SIG-M5 treated with dmso at 0.1 percent for 504 hours (cell line): ENCODE measurements around the gene DDX3X.
A peak's percentile ranks its signal among the peaks of the same experiment; 100 is the strongest.
"Not testable (repeated sequence)": the region's sequence is repeated elsewhere in the genome, so short reads cannot be mapped to it uniquely, and the experiment has no call there.

Experiments used
- DNase-seq: peaks from one replicate; lab custom pipeline; 2025; ENCODE audit not compliant: unreplicated experiment; lab: John Stamatoyannopoulos, UW

The DDX3X gene

DNA sequence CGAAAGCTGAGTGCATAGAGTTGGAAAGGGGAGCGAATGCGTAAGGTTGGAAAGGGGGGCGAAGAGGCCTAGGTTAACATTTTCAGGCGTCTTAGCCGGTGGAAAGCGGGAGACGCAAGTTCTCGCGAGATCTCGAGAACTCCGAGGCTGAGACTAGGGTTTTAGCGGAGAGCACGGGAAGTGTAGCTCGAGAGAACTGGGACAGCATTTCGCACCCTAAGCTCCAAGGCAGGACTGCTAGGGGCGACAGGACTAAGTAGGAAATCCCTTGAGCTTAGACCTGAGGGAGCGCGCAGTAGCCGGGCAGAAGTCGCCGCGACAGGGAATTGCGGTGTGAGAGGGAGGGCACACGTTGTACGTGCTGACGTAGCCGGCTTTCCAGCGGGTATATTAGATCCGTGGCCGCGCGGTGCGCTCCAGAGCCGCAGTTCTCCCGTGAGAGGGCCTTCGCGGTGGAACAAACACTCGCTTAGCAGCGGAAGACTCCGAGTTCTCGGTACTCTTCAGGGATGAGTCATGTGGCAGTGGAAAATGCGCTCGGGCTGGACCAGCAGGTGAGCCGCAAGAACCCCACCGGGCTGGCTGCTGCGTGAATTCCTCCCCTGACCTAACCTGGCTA lies at the start of gene DDX3X:
TSS of gene DDX3X (plus strand) at position 419 of the 619 bp plus-strand sequence. CDS start at position 510, 91 bp downstream.
- DNase-seq: peak; percentile 79

DNA sequence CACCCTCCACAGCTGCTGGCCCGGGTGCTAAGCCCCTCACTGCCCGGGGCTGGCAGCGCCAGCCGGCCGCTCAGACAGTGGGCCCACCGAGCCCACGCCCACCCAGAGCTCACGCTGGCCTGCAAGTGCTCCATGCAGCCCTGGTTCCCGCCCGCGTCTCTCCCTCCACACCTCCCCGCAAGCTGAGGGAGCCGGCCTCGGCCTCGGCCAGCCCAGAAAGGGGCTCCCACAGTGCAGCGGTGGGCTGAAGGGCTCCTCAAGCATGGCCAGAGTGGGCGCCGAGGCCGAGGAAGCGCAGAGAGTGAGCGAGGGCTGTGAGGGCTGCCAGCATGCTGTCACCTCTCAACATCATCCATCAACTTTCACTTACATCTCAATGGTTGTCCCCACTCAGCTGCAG lies 48.0 kb upstream of the DDX3X start:
- not testable (repeated sequence) for DNase-seq

DNA sequence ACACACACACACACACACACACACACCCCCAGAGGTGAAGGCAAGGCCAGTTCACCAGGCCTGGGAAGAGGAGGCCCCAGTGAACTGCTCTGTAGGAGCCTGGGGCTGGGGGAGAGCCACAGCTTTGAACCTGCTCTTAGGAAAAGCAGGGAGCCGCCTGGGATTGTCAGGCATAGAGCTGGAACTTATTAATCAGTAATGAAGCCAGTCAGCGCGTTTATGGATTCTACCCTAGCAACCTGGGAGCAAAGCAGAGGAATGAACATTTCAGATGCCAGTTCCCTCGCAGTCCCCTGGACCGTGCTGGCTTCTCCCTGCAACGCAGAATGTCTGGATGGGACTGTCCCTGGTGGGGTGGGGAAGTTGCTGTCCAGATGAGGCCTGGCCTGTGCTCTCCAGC lies 45.3 kb upstream of the DDX3X start:
- DNase-seq: no peak

DNA sequence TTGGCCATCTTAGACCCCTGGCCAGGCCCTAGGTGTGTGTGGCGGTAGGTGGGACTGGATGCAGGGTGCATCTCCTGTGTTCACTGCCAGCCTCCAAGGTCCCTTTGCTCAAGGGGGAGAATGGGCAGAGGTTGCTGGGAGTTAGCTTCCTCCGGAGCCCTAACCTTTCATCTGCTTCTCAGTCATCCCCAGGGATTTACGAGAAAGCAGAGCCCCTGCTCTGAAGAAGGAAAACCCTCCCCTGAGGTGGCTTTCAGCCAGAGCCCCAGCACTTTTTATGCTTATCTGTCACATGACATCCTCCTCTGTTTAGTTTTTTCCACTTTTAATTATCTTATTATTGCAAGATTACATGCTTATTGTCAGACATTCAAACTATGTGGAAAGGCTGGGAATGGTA lies 44.9 kb upstream of the DDX3X start:
- DNase-seq: no peak

DNA sequence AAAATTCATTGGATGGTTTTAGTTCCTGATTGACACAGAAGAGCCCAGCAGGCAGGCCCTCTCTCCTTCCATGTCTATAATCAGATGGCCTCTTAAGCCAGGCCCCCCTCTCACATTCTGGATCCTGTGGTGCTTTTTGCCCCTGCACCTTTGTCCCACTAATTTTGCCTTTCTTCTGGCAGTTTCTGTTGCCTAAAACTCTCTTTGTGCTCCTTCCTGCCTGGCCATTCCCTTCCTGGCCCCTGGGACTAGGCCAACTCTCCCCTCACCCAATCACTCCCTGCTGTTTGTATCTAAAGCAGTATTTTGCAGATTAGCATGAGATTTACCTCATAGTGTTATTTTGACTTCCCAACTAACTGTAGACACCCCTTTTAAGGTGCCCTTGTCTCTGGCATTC lies 42.7 kb upstream of the DDX3X start:
- no peak for DNase-seq

DNA sequence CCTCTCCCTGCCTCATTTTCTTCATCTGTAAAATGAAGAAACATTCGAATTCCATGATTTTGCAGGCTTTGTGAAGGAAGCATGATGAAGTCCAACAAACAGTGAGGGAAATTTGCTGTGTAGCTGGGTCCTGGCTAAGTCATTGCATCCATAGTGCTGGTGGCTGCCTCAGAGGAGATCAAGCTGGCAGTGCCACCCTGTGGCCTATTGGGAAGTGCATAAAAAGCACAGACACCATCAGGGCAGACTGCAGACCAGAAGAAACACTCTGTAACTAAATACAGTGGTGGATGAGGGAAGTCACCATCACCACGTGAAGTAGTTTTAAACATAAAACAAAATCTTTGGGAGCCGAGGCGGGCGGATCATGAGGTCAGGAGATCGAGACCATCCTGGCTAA lies 40.7 kb upstream of the DDX3X start:
- DNase-seq: peak; percentile 43

DNA sequence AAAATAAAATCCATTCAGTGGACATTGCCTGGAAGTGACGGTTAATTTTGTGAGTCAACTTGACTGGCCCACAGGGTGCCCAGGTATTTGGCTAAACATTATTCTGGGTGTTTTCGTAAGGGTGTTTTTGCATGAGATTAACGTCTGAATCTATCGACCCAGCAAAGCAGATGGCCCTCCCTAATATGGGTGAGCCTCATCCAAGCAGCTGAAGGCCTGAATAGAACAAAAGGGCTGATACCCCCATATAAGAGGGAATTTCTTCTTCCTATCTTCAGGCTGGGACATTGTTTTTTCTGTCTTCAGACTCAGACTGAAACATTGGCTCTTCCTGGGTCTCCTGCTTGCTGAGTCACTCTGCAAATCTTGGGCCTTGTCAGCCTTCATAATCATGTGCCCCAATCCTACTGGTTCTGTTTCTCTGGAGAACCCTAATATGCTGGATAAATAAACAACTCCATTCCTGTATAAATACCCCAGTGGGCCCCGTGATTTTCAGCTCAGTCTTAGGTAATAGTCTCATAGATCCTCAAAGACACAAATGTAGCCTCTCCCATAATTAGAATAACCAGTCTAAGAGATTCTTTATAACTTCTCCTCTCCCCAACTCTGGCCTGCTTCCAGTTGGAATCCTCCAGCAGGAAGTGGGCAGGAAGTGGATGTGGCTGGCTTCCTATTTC lies 33.1 kb upstream of the DDX3X start:
- DNase-seq: no peak

DNA sequence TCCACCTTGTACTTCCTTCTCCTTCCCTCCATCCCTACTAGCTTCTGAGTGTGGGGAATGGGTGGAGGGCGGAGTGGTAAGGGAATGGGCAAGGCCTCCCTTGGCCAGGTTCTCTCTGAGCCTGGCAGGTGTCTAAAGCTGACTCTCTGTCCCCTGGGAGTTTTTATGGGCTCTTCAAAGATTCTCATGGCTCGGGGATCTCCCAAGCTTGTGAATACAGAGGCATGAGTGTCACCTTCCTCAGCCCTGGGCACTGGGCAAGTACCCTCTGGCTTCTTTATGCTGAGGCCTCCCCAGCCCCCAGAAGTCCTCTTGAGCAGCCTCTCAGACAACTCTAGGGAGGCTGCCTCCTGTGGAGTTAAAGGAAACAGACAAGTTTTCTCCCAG lies 32.5 kb upstream of the DDX3X start:
- no peak for DNase-seq

DNA sequence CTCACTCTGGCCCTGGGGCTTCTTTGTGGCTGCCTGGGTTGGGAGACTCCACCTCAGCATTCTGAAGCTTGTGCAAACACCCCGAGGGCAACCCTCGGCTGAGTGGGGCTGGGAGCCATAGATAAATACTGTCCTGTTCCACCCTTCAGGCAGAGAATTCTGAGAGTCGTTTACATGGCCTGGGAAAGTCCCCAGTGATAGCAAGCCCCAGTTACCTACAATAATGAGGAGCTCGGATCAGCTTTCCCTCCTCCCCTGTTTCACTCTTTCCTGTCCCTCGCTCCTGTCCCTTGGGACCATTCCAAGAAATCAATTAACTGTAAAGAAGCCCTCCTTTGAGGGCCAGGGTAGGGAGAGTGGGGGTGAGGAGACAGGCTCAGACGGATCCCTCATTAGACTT lies 31.6 kb upstream of the DDX3X start:
- peak; percentile 16 for DNase-seq

DNA sequence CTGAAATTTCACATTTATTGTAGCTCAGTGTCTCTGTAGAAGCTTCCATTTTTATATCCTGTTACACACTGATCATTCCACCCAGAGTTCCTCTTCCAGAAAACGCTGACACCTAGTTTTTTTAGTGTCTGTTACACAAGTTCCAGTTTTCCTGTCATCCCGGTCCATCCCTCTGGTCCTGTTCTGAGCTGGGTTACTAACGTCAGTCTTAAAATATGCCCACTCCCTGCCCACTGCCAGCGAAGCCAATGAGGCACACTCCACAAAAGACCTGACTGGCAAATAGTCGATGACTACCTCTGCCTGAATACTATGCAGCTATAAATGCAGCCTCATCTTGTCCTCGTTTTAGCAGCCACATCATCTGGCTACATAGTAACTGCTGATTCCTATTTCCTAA lies 30.9 kb upstream of the DDX3X start:
- no peak for DNase-seq

DNA sequence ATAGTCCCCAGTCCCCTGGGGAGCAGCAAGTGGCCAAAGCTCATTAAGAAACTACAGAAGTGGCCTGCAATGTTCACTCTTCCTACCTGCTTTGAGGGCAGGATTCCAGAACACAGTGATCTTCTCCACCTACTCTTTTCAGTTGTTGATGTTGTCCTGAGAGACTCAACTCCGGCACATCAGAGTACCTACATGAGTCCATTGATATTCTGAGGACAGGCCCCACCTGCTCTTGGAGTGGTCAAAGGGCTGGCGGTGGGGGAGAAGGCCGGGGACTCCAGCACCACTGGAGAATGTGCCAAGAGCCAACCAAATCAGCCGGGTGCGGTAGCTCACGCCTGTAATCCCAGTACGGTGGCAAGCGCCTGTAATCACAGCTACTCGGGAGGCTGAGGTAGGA lies 29.8 kb upstream of the DDX3X start:
- no peak for DNase-seq

DNA sequence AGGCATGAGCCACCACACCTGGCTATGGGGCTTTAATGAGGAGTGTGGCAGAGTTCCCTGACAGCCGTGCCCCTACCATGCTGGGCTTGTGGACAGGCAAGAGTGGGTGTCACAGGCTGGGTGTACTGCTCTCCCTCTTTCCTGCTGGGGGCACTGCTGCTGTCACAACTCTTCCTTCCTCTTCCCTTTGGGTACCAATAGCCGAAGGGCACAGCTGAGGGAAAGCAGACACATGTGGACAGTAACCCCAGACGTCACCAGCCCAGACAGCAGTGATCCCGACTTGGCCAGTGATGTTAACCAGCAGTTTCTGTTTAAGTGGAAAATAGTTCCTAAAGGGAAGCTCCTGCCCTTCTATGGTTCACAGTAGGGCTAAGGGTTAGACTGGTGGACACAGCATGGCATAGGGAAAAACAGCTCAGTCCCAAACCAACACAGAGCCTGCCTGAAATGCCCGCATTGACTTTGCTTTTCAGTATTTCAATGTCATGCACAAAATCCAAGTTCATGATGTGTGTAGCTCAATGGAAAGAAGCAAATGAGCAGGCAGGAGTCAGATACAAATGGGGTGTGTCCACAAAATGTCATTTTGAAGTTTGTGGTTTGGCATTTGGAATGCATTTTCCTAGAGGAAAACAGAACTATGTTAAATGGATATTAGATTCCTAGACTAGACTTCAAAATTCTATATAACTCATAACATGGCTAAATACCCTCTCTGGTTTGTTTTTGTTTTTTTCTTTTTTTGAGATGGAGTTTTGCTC lies 24.9 kb upstream of the DDX3X start:
- no peak for DNase-seq

DNA sequence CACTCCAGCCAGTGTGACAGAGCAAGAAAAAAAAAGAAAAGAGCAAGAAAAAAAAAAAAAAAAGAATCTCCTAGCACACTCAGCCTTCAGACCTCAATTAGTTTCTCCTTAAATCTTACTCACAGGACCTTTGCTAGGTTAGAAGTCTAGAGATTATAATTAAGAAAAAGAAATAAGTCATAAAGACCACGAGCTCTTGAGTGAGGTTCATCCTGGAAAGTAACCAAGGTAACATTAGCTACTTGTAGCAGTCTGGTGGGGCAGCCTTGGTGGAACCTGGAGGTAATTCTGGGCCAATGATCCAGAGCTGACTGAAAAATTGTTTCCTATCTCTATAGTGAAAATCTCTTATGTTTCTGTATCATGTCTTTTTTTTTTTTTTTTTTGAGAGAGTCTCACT lies 21.2 kb upstream of the DDX3X start:
- DNase-seq: no peak

DNA sequence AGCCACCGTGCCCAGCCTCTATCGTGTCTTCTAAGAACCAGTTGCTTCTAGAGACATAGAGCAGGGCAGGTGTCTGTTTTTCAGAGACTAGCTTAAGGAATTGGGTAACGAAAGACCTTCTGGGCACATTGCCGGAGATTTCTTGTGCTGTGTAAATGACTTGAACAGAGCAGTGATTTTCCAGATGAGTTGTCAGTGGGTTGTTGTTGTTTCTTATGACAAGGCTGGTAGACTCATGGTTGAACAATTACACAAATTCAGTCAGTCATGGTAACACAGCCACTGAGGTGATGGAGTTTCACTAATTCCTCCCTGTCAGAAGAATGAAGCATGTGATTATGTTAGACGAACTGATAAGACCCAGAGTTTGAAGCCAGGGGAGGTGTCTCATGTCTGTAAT lies 20.5 kb upstream of the DDX3X start:
- DNase-seq: no peak

DNA sequence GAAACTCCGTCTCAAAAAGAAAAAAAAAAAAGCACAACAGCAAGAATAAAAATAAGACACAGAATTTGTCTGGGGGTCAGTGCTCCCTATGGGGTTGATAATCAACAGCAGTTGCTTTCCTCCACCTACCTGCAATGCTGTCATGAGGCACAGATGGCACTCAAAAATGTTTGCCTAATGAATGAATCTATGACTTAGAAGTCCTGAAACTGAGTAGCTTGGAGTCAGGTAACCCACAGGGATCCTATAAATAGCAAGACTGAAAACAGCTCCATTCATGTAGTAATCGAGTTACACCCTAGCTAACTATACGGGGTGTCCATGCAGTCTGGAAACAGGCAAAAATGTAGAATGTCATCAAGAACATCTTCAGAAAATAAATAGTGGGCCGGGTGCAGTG lies 19.8 kb upstream of the DDX3X start:
- DNase-seq: no peak

DNA sequence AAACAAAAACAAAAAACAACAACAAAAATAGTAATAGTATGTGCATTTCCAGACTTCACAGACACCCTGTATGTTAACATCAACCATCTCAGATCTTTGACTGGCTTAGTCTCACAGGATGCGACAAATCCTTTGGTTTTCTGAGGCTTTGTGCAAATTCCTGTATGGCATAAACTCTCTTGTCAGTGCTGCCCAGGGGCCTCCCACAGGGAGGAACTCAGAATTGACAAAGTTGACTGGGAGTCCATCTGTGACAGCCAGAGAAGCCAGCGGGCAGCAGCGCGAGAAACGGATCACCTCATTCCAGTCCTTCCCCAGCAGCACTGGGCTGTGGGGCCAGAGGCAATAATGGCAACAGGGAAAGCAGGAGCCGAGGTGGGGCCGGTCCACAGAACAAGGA lies 19.1 kb upstream of the DDX3X start:
- DNase-seq: no peak

DNA sequence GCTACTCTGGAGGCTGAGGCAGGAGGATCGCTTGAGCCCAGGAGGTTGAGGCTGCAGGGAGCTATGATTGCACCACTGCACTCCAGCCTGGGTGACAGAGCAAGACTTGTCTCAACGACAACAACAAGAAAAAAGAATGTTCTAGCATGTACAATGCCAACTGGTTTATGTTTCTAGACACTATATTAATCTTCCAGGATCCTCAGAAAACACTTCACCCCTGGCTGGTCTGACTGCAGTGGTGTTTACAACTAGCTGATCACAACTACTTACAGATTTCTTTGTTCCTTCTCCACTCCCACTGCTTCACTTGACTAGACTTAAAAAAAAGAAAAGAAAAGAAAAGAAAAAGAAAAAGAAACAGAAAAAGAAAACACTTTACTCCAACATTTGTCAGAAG lies 17.7 kb upstream of the DDX3X start:
- DNase-seq: not testable (repeated sequence)

DNA sequence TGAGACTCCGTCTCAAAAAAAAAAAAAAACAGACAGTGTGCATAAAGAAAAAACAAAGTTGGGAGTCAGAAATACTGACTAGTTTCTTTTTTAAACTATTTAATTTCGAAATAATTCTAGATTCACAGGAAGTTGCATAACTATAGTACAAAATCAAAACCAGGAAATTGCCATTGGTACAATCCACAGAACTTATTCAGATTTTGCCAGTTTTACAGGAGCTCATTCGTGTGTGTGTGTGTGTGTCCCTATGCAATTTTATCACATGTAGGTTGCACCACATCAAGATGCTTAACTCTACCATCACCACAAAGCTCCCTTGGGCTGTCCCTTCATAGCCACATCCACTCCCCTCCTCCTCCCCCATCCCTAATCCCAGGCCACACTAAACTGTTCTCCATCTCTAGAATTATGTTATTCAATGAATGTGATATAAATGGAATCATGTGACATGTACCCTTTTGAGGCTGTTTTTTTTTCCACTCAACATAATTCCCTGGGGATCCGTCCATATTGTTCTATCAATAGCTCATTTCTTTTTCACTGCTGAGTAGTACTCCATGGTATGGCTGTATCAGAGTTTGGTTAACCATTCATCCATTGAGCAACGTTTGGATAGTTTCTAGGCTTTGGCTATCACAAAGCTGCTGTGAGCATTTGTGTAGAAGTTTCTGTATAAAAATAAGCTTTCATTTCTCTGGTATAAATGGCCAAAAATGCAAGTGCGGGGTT lies 16.3 kb upstream of the DDX3X start:
- DNase-seq: peak; percentile 37

DNA sequence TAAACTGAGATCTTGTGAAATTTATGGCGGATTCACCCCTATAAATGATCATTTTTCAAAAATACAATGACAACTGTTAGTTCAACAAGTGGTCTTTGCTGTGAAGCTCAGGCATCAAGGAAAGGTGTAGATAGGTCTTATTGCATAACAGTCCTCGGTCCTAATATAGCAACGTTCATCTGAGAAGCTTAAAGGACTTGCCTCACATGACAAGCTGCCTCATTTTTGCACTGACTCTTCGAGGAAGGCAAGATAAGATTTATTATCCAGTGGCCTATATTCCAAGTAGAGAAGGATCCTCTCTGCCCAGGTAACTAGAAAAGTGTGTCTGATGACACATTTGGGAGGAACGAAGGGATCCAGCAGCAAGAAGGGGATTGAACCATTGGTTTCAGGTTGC lies 13.6 kb upstream of the DDX3X start:
- no peak for DNase-seq

DNA sequence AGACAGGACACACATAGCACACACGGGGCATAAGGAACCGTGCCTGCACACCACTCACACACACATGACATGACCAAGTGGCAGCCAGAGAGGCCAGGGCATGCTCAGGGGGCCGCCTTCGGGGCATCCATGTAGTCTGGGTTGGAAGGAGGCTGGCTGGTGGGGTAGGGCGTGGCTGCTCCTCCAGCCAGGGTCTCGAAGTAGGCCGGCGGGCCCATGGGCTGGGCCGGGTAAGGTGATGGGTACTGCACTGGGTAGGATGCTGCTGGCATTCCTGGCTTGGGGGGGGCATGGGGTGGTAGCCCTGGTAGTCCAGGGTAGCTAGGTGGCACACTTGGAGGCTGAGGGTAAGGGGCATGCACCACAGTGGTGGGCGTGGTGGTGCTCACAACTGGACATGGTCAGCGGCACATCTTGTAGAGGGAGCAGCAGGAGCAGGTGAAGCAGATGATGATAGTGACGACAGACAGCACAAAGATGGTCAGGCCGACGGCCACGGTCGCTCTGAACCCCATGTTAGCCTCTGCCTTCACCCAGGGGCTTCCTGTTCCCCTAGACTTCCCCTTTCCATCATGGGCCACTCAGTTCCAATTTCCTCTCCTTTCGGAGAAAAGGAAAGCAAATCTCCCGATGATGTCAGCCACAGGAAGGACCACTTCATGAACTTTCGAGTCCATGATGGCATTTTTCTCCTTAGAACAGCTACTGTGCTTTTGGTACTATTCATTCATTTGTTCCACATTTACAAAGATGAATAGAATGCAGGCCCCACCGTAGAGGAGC lies 10.9 kb upstream of the DDX3X start:
- DNase-seq: no peak

DNA sequence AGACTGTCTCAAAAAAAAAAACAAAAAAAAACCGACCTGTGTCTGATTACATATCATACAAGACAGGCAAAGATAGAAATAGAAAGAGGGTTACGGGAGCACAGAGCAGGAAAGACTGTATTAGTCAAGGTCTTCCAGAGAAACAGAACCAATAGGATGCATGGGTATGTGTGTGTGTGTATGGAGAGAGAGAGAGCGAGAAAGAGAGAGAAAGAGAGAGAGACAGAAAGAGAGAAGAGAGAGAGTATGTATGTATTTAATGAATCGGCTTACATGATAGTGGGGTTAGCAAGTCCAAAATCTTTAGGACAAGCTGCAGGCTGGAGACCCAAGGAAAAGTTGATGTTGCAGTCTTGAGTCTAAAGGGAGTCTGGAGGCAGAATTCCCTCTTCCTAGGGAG lies 7.5 kb upstream of the DDX3X start:
- no peak for DNase-seq
